ENCODE measurements around the gene MIPOL1. TPM values are rescaled to one million over a fixed set of nuclear protein-coding genes. Genes with fewer than 3 reads are reported as not detected.

The MIPOL1 gene
- total and polyA plus RNA-seq, 2 of the 4 experiments (the other 2 are of a cell fraction) = 2.7 to 5.9 TPM

DNA sequence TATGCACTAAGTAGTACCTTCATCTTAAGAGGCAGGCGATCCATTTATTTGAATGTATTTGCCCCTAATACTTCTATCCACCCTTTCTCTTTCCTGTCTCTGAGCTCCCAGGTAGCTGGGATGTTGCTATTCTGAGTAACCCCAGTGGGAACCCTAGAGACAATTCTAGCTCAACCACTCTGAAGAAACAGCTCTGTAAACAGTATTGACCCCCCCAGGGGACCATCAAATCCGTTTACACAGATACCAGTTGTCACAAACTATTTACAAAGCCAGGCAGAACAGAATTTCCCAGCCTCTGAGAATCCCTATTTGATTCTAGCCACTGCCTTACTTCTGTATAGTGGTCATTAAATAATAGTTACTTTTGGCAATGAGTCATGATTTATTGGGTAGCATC is 64.9 kb downstream of the MIPOL1 start:
- no peaks in the 10 kb centered on the region for H4K20me1 ChIP-seq (ENCODE audit: insufficient read depth, low read length)
- H3K23ac ChIP-seq (ENCODE audit: low read depth, low read length) = no peak overlapping the region
- H2AK5ac ChIP-seq (ENCODE audit: low read depth, low read length) = no peak overlapping the region
- H3K4me2 ChIP-seq (ENCODE audit: low read depth, low read length) = no peak overlapping the region
- H3K4ac ChIP-seq (ENCODE audit: low read depth, low read length) = no peak overlapping the region
- intact Hi-C loops (cut with micrococcal nuclease) = no loop called here
- H3K18ac ChIP-seq (ENCODE audit: low read depth, low read length) = no peak overlapping the region
- in situ Hi-C loops (cut with MboI; ENCODE audit: low sequenced_read_pairs) = no loop called here
- no peak overlapping the region for H2AFZ ChIP-seq (replicated peaks; ENCODE audit: low read length, poor library complexity)
- H3K9me1 ChIP-seq (ENCODE audit: insufficient read depth, low read length) = no peaks in the 10 kb centered on the region
- WGBS, 2 experiments (ENCODE audit: extremely low coverage in 2 of 2, insufficient read length in 1 of 2) = no CpG with 5 or more reads among the region's 2 CpGs
- H3K36me3 ChIP-seq (ENCODE audit: control insufficient read depth, insufficient read depth, low read length) = no peaks in the 10 kb centered on the region
- no TSS peak for BruUV-seq (replicated peaks)
- ATAC-seq (ENCODE audit: low read depth) (no peak), DNase-seq (no peak)
- ChIA-PET CTCF (no interaction called here), POLR2A (ENCODE audit: unreplicated experiment) (no interaction called here)
- no peak overlapping the region for H3K27ac ChIP-seq (ENCODE audit: insufficient read depth, low read length)
- H2BK5ac ChIP-seq (ENCODE audit: low read depth, low read length, poor library complexity, severe bottlenecking) = no peak overlapping the region
- no peaks in the 10 kb centered on the region for H3K27me3 ChIP-seq (ENCODE audit: control insufficient read depth, insufficient read depth, low read length)
- no peak overlapping the region for H3K14ac ChIP-seq (replicated peaks; ENCODE audit: low read depth, low read length)
- dilution Hi-C loops (cut with HindIII; ENCODE audit: low sequenced_read_pairs, unreplicated experiment) = no loop called here
- H3K4me1 ChIP-seq (ENCODE audit: control insufficient read depth, insufficient read depth, low read length) = no peaks in the 10 kb centered on the region
- H2AK9ac ChIP-seq (replicated peaks; ENCODE audit: low read depth, low read length, poor library complexity) = no peak overlapping the region
- no peak overlapping the region for H4K8ac ChIP-seq (ENCODE audit: low read depth in 2 of 2, low read length in 2 of 2)
- H2BK120ac ChIP-seq (ENCODE audit: low read depth, low read length) = no peak overlapping the region
- H3K4me3 ChIP-seq (ENCODE audit: insufficient read depth, low read depth, low read length) = no peak overlapping the region
- no peak overlapping the region for H2BK20ac ChIP-seq (ENCODE audit: low read depth, low read length)
- no peak overlapping the region for H4K91ac ChIP-seq (ENCODE audit: insufficient read depth, low read depth, low read length)
- TF ChIP-seq CEBPB (IDR thresholded peaks at IDR 0.05; ENCODE audit: low read depth, low read length) = no peak
- no peak for TF ChIP-seq ELK1 (IDR thresholded peaks at IDR 0.05; ENCODE audit: borderline replicate concordance, low read depth, low read length)
- TF ChIP-seq, protein P1, sequence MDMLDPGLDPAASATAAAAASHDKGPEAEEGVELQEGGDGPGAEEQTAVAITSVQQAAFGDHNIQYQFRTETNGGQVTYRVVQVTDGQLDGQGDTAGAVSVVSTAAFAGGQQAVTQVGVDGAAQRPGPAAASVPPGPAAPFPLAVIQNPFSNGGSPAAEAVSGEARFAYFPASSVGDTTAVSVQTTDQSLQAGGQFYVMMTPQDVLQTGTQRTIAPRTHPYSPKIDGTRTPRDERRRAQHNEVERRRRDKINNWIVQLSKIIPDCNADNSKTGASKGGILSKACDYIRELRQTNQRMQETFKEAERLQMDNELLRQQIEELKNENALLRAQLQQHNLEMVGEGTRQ (IDR thresholded peaks at IDR 0.05; ENCODE audit: low read depth, low read length) = no peak
- no peak for TF ChIP-seq CHD1 (IDR thresholded peaks at IDR 0.05; ENCODE audit: low read depth, low read length)
- TF ChIP-seq BHLHE40 (IDR thresholded peaks at IDR 0.05; ENCODE audit: low read depth, low read length) = no peak
- TF ChIP-seq, protein P2, sequence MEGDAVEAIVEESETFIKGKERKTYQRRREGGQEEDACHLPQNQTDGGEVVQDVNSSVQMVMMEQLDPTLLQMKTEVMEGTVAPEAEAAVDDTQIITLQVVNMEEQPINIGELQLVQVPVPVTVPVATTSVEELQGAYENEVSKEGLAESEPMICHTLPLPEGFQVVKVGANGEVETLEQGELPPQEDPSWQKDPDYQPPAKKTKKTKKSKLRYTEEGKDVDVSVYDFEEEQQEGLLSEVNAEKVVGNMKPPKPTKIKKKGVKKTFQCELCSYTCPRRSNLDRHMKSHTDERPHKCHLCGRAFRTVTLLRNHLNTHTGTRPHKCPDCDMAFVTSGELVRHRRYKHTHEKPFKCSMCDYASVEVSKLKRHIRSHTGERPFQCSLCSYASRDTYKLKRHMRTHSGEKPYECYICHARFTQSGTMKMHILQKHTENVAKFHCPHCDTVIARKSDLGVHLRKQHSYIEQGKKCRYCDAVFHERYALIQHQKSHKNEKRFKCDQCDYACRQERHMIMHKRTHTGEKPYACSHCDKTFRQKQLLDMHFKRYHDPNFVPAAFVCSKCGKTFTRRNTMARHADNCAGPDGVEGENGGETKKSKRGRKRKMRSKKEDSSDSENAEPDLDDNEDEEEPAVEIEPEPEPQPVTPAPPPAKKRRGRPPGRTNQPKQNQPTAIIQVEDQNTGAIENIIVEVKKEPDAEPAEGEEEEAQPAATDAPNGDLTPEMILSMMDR (conservative IDR thresholded peaks at IDR 0.05; ENCODE audit: low read depth, low read length) = no peak
- TF ChIP-seq RAD21 (IDR thresholded peaks at IDR 0.05; ENCODE audit: low read length) = no peak
- no peak for TF ChIP-seq SMC3 (IDR thresholded peaks at IDR 0.05; ENCODE audit: low read depth, low read length)
- TF ChIP-seq NFE2L2 (IDR thresholded peaks at IDR 0.05; ENCODE audit: low read depth, low read length) = no peak
- no peak for TF ChIP-seq MAZ (IDR thresholded peaks at IDR 0.05; ENCODE audit: borderline replicate concordance, low read depth, low read length)
- TF ChIP-seq MAFK (IDR thresholded peaks at IDR 0.05; ENCODE audit: low read depth, low read length) = no peak
- no peak for TF ChIP-seq RFX5 (IDR thresholded peaks at IDR 0.05; ENCODE audit: low read depth, low read length)
- TF ChIP-seq FOS (IDR thresholded peaks at IDR 0.05; ENCODE audit: low read depth, low read length) = no peak
- TF ChIP-seq RCOR1 (IDR thresholded peaks at IDR 0.05; ENCODE audit: insufficient replicate concordance, low read length) = no peak
- no peak for TF ChIP-seq POLR2A (IDR thresholded peaks at IDR 0.05; ENCODE audit: low read depth, low read length)
- H2BK15ac ChIP-seq (ENCODE audit: low read depth, low read length) = no peak overlapping the region
- no peak overlapping the region for H3K56ac ChIP-seq (ENCODE audit: extremely low read depth, insufficient read depth, low read length)
- H3K9me3 ChIP-seq (ENCODE audit: control insufficient read depth, insufficient read depth, low read length) = no peaks in the 10 kb centered on the region
- no peak overlapping the region for H3K9ac ChIP-seq (ENCODE audit: low read depth, low read length)
- H4K5ac ChIP-seq (ENCODE audit: low read depth, low read length) = no peak overlapping the region
- no peaks in the 10 kb centered on the region for H3K79me1 ChIP-seq (ENCODE audit: low read depth in 1 of 2, low read length in 2 of 2)
